HG03039 (cell line): Measurements from ENCODE around the gene GLIPR1.
"Not testable (repeated sequence)": the region's sequence is repeated elsewhere in the genome, so short reads cannot be mapped to it uniquely, and the experiment has no call there.

ENCODE experiments used
- ATAC-seq: cut with Tn5 transposase; IDR thresholded peaks from one replicate; pipeline ENCODE4 v1.9.1; 2021; ENCODE audit warnings: mild to moderate bottlenecking, moderate library complexity; ENCODE audit not compliant: unreplicated experiment

GLIPR1 gene

GRCh38 chr12:75509621-75510020, 29.1 kb downstream of the GLIPR1 start:
- ATAC-seq = no peak

- peak; percentile 95 for ATAC-seq
These were observed 30.8 kb downstream of the GLIPR1 start, which contains the start of gene KRR1 for GRCh38 chr12:75511116-75512048. TSS of gene KRR1 (minus strand) at chr12:75511609. CDS start at chr12:75511597, 12 bp downstream.

GRCh38 chr12:75521224-75521623, 40.7 kb downstream of the GLIPR1 start:
- ATAC-seq = not testable (repeated sequence)

GRCh38 chr12:75522124-75522523, 41.6 kb downstream of the GLIPR1 start:
- ATAC-seq = not testable (repeated sequence)

- ATAC-seq = no peak
These were observed 44.7 kb downstream of the GLIPR1 start for GRCh38 chr12:75525263-75525662.

GRCh38 chr12:75526655-75527511, 46.3 kb downstream of the GLIPR1 start:
- ATAC-seq = peak; percentile 94

- no peak for ATAC-seq
These were observed 47.7 kb downstream of the GLIPR1 start for GRCh38 chr12:75528272-75528671.

GRCh38 chr12:75528692-75529091, 48.1 kb downstream of the GLIPR1 start:
- ATAC-seq = no peak

- no peak for ATAC-seq
These were observed 48.8 kb downstream of the GLIPR1 start for GRCh38 chr12:75529316-75529715.

- no peak for ATAC-seq
These were observed 49.3 kb downstream of the GLIPR1 start for GRCh38 chr12:75529826-75530225.

GRCh38 chr12:75533239-75533638, 52.7 kb downstream of the GLIPR1 start:
- ATAC-seq = no peak

- ATAC-seq = no peak
These were observed 59.3 kb downstream of the GLIPR1 start for GRCh38 chr12:75539889-75540288.

GRCh38 chr12:75542942-75543341, 62.4 kb downstream of the GLIPR1 start:
- no peak for ATAC-seq

GRCh38 chr12:75543529-75543928, 63.0 kb downstream of the GLIPR1 start:
- ATAC-seq = no peak

GRCh38 chr12:75545636-75546035, 65.1 kb downstream of the GLIPR1 start:
- ATAC-seq = no peak

- ATAC-seq = no peak
These were observed 68.3 kb downstream of the GLIPR1 start for GRCh38 chr12:75548879-75549278.

GRCh38 chr12:75549989-75550388, 69.4 kb downstream of the GLIPR1 start:
- ATAC-seq = no peak

GRCh38 chr12:75550401-75551240, 70.1 kb downstream of the GLIPR1 start:
- no peak for ATAC-seq

- ATAC-seq = no peak
These were observed 70.9 kb downstream of the GLIPR1 start for GRCh38 chr12:75551477-75551876.

- ATAC-seq = no peak
These were observed 72.8 kb downstream of the GLIPR1 start for GRCh38 chr12:75553398-75553797.
